Hematopoietic multipotent progenitor cell treated with erythropoietin and hydrocortisone succinate and interleukin-3 and kit ligand, for 17 days (in vitro differentiated cells): ENCODE measurements around the gene THOC7.

Experiments used
- DNase-seq: peaks from one replicate; pipeline ENCODE4 v3.0.0-alpha.2; 2015; ENCODE audit warnings: low spot score

The THOC7 gene

DNA sequence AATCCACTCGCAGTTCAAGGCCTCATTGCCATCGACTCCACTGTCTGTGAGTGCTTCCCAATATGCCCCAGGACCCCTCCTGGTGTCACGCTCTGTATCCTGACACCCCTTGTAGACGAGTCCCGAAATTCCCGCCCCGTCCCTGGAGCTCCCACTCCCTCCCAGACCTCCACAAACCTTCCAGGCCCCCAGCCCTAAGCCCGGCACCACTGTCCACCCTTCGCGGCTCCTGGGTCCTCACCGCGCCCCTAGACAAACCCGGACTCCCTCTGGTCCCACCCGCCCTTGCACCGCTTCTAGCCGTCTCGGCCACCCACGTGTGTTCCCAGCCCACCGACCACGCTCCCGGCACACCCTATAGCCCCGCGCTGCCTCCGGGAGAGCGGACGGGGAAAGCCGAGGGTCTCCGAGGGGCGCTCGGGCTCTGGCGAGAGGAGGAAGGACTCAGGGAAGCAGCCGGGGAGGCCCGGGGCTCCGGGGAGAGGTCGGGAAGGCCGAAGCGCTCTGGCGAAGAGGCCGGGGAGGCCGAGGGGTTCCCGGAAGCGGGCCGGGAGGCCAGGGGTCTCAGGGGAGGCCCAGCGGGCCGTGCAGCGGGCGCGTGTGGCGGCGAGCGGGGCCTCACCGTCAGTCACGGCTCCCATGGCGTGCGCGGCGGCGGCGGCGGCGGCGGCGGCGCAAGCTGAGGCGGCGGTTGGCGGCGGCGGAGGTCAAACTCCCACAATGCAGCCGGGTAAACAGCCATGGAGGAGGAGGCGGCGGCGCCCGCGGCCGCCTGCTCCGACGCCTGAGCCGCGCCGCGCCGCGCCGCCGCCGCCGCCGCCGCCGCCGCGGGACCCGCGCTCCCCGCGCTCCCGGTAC, at the start of gene THOC7, which contains the start of gene ATXN7:
Gene THOC7, minus strand, starts transcription at position 656 of the 858 bp plus-strand sequence. Its CDS starts 15 bp downstream, at position 641.
Gene ATXN7, plus strand, starts transcription at position 718 of the 858 bp plus-strand sequence. CDS start 48,732 bp downstream, outside the sequence.
- peak; percentile 69 for DNase-seq

DNA sequence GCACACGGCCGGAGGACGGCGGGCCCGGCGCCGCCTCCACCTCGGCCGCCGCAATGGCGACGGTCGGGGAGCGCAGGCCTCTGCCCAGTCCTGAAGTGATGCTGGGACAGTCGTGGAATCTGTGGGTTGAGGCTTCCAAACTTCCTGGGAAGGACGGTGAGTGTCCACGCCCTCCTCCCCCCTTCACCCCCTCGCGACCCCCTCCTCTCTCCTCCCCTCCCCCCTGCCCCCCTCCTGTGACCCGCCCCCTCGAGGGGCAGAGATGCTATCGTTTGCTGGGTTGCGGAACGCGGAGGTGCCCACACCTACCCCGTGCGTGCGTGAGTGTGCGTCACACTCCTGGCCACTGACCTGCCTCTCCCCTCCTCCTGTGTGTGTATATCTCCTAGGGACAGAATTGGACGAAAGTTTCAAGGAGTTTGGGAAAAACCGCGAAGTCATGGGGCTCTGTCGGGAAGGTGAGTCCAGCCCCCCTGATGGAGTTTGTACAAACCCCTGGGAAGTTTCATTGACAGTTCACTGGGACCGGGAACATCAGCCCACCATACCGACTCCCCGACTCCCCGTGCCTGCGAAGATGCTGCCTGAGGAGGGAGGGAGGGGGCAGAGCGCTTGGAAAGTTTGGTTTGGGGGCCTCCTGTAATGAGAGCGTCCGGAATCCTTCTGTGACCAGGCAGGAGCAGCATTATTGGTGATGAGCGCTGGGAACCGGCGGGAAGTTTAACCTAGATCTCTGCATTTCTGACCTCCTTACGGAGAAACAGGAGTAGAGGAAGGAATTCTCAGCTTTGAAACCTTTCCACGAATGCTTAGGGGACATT, 49.4 kb upstream of the THOC7 start:
- peak; percentile 79 for DNase-seq

DNA sequence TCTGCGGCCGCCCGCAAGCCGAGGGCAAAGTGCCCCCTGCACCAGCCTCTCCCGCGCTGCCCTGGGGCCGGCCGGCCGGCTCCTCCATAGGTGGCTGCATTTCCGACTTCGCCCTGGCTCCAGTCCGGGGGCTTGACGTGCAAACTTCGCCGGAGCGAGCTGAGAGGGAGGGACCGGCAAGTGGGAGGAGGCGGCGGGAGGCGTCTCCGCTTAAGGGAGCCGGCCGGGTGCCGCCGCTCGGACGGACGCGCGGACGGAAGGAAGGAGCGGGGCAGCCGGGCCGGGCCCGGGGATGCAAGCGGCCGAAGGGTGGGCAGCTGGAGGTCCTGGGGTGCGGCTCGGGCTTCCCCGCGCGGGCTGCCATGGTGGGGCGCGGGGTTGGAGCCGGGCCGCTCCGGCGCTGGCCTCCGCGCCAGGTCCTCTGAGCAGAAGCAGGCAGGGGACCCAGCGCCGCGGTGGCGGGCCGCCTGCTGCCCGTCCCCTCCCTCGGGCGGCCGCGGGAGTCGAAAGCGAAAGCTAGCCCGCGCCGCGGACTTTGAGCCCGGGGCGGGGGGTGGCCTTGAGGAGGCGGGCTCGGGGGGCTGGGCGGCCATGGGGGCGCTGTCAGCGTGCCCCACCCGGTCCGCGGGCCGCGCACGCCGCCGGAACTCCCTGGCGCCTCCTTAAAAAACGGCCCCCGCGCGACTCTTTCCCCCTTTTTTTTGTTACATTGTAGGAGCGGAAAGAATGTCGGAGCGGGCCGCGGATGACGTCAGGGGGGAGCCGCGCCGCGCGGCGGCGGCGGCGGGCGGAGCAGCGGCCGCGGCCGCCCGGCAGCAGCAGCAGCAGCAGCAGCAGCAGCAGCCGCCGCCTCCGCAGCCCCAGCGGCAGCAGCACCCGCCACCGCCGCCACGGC, 48.5 kb upstream of the THOC7 start, which contains the start of gene SCAANT1:
Gene SCAANT1, minus strand, starts transcription at position 511 of the 895 bp plus-strand sequence.
- DNase-seq, result peak; percentile 84

DNA sequence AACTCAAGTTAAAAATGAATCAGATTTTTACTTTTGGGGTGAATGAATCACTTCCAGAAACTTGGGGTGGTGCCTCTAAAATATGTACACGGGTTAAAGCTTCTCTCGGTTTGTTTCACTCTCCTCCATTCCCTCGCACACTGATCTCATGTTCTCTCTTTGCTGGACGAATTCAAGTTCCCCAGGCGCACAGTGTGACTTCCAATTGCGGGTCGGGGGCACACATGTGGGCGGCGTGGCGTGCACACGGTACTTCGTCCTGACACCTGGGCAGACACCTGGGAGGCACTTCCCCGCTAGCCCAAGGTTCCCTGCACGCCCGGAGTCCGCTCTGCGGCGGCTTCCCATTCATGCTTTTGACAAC, 47.9 kb upstream of the THOC7 start:
- no peak for DNase-seq

DNA sequence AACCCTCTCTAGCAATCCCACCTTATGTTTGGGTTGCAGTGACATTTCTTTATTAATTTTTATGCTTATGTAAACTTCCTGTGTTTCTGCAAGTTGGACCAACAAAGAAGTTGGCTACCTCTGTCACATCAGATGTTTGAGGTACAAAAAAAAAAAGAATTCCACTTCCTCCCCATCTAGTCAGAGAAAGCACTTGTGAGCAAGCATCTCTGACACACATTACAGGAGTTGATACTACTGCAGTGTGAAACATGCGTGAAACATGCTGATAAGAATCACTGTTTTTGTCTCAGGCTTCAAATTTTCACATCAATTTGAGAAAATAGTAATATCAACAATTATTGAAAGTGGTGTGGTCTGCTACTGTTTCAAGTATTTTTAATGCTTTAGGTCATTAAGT, 47.3 kb upstream of the THOC7 start:
- DNase-seq, result peak; percentile 24

DNA sequence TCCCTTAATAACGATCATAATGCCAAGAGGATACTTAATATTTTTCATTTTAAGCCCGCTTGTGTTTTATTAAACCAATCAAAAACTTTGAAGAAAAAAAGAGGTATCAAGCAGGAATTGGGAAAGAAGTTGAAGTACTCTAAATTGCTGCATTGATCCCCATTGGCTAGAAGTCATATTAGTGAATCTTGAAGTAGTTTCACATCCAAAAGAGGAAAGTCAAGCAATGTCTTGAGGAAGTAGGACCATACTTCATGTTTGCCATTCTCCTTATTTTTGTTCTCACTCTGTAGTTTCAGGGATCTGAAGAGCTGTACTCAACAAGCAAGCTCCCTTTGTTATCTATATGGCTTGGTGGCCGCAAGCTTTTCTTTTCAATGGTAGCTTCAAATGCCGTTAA, 46.4 kb upstream of the THOC7 start:
- DNase-seq, result no peak

DNA sequence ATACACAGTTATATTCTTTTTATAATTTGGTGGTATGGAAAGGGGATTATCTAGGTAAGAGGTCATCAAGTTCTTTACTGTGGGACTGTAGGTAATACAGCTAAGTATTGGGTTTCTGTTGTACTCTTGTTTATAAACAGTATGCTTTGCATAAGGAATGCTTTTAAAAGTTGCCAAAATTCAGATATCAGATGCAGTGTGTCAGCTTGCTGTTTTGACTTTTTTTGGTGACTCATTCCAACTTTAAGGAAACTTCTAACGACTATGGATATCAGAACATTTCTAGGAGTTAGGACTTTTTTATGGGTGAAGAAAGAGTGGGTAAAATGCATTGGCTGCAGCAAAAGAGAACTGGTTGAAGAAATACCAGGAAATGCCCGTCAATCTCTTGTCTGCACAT, 45.8 kb upstream of the THOC7 start:
- no peak for DNase-seq

DNA sequence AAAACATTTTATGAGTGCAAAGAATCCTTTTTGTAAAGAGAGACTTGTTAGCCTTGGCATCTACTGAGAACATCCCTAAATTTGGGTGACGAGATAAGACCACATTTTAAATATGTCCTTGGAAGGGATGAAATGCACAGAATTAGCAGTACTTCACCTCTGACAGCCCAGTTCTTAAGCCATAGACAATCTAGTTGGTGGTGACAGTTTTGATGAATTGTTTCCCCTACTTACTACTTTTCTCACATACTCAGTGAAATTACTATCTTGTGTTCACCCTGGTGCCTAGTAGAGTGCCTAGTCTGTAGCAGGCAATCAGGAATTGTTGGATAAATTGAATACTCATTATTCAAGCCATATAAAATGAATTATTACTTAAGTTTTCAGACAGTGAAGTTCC, 45.2 kb upstream of the THOC7 start:
- DNase-seq, result no peak

DNA sequence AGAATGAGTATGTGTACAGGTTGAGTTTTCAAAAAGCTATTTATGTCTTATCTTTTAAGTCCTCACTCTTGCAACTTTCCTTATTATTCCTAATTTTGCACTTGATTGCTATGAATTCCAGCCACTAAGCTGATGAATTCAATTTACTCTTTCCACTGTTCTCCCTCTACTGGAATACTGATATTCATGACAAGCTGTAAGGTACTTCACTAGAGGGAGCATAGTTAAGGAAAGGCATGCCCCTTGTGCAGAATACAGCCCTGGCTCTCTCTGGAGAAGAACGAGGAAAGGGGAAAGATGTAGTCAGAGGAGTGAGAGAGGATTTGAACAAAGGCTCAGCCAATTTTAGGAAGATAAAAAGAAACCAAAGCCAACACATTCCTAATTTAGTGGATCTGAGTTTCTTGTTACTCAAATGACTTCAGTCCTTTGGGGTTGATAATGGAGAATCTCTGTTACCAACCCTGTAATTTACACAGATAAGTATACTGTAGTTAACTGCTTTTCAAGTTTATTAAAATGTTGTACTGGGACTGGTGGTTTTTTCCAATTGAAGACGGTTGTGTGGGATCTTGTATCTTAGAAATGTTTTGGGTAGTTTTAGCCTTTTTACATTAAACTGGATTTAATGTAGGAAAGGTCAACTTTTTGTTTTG, 44.6 kb upstream of the THOC7 start:
- no peak for DNase-seq

DNA sequence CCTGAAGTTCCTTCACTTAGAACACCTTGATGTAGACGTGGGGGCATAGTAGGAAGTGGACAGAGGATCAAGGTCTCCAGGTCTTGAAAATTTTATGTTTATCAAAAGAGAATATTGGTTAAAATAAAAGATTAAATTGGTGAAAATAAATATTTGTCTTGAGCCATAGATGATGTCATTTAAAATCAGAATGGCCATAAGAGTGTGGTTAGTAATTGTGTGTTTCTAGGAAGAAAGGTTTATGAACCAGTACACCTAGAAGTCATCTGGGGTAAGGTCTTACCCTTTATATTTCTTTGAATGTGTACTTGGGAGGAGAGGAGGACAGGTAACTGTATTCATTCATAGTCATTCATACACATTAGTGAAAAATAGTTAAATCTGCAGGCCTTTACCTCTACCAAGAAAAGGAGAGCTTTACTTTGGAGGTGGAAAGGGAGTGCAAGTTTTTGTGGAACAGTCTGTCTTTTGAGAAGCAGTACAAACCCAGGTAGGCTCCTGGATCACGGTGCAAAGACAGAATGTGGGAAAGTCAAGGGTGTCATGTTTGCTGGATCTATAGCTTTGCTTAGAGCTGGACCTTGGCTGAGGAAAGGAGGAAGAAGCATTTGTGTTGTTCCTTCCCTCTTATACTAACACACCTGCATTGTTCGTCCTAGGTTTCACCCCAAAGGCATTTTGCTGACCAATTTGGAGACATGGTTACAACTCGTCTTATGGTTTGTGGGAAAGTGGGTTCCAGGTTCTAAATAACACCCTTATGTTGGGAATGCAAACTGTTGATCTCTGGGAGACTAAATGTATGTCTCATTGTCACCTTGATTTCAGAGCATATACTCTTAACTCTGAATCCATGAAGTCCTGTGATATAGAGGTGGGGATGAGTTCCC, 42.4 kb upstream of the THOC7 start:
- DNase-seq, result no peak

DNA sequence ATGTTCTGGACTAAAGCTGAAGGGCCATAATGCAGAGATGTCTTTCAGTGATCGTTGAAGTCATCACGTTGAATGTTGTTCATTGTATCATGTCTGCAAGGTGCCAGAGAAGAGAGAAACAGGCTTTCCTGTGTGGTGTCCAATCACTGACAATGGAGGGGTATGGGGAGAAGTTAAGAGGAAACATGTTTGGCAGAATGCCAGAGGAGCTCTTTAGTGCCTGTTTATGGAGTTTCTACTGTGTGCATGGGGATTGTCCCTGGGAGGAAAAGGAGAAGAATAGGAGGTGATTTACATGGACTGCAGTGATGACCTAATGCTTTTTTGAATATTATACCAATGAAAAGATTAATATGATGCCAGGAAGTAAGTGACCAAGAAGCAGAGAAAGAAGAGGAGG, 36.9 kb upstream of the THOC7 start:
- DNase-seq, result peak; percentile 29

DNA sequence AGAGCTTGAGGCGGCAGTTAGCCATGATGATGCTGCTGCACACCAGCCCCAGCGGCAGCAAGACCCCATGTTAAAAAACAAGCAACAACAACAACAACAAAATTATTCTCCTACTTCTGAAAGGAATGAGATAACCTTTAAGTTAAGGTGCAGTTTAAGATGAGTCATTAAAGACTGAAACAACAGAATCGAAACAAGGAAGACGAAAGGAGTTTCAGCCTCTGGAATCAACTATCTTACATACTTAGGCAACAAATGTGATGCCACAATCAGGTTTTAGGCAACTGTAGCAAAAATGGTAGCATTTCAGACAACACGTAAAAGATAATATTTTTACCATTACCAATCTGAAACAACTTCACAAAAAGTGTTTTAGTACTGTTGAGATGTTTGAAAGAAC, 36.4 kb upstream of the THOC7 start:
- no peak for DNase-seq

DNA sequence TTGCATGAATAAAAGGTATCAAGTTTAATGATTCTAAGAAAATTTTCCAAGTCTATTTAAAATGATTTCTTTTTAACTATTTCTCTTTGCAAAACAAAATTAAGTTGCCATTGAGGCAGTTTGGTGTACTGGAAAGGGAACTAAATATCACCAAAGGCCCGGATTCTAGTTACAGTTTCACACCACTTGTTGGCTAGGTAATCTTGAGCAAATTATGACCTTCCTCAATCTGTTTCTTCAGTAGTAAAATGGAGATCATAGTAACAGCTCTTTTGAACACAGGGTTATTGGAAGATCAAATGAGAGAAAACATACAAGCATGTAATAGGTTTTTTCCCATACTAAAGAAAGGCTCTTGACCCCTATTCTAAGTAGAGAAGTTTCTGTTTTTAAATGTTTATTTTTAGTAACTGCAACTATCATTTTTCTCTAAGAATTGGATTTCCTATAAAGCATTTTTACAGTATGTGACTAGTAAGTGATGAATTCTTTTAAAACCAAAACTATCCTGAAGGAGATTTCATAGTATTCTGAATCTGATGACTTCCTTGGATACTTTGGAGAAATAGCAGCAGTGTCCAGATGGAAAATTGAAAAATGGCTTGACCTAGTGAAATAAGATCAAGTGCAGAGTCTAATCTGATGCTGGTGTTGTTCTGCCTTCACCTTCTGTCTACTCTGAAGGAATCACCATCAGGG, 32.9 kb upstream of the THOC7 start:
- DNase-seq, result no peak

DNA sequence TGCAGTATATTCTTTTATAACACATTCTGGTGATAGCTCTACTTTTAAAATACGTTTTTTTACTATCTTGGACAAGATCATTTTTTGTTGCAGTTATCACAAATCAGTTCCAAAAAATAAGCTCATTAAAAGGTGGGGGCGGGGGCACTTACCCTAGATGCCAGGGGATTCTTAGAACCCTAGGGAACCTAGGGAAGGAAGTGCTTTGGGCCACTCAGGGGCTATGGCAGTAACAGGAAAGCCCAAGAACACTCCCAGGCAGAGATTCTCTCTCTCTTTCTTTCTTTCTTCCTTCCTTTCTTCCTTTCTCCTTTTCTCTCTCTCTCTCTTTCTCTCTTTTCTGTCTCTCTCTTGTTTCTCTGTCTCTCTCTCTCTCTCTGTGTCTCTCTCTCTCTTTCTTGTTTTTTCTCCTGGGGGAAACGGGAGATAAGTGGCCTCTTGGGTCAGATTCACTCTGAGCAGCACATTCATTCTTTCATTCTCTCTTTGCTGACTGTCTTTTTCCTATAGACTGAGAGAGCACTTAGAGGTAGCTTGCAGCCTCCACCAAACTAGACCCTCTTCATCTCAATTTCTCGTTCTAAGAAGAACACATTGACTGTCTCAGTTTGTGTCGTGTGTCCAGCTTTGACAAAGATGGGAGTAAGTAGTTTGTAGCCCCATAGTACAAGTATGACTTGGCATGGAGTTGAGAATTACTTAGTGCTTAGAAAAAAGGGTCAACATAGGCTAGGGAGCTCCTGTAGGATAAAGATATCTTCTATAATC, 32.0 kb upstream of the THOC7 start:
- no peak for DNase-seq

DNA sequence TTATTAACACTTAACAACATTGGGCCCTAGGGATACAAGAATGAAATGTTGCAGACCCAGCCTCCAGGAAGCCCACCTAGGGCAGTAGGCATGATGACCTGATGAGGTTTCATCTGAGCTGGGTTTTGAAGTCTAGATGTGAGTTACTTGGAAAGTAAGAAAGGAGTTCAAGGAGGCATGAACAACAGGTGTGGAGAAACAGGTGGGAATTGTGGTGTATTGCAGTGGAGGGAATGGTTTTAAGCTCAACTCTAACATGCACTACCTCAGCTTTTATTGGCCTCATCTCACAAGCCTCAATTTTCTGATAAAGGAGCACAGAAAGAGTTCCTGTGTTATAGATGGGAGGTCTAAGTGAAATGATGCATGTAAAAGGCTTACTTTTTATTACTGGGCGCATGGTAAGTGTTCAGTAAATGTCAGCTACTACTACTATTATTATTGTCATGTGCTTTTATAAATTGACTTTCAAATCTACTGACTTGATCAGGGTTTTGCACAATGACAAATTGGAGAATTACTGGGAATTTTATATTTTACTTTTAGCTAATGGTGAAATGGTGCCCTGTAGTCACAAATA, 29.3 kb upstream of the THOC7 start:
- DNase-seq, result no peak

DNA sequence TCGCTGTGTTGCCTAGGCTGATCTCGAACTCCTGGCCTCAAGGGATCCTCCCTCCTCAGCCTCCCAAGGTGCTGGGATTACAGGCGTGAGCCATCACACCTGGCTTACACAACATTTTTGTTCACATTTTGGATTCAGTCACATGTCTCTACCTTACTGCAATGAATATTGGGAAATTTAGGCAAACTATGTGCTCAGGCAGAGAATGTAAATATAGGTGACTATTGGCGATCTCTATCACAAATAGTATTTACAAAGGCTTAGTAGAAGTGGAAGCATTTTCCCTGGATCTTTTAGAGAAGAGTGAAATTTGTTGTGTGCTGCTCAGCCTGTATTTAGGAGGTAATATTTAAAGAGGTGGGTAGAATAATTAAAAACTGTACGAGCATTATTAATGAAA, 27.9 kb upstream of the THOC7 start:
- no peak for DNase-seq

DNA sequence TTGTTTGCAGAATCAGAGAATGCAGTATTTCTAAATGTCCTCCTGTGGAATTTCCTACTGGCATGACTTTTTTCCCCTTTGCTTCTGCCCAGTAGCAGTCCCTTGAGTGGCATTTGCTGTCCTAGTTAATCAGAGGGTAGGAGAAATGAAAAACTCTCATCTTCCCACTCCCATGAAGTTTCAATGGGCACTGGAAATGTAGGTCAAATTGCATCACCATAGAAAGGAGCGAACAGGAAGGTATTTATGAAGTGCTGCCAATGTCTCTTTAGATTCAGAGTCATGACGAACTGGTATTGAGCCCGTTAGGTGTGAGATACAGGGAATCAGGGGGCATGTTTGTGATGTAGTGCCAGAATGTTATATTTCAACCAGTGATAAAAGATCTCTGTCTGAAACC, 23.3 kb upstream of the THOC7 start:
- DNase-seq, result no peak

DNA sequence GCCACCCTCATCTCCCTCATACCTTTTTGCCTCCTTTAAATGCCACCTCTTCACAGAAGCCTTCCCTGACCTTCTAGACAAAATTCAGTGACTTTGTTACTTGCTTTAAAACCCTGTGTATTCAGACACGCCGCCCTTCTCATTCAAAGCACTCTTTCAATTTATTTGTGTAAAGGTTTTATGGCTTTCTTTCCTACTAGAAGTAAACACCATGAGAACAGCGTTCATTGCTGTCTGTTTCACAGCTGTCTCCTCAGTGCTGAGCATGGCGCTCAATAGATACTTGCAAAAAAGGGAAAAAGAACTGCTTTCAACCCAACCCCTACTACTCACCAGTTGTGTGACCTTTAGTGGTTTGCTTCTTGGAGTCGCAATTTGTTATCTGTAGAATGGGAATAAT, 17.0 kb upstream of the THOC7 start:
- DNase-seq, result no peak
